HG02763 (cell line): ENCODE results near the gene SEPTIN2.
"Not testable (repeated sequence)": the region's sequence is repeated elsewhere in the genome, so short reads cannot be mapped to it uniquely, and the experiment has no call there.

ENCODE experiments used
- ATAC-seq: cut with Tn5 transposase; IDR thresholded peaks from one replicate; pipeline ENCODE4 v1.9.1; 2021; ENCODE audit warnings: mild to moderate bottlenecking, moderate library complexity; ENCODE audit not compliant: unreplicated experiment

SEPTIN2 gene

DNA sequence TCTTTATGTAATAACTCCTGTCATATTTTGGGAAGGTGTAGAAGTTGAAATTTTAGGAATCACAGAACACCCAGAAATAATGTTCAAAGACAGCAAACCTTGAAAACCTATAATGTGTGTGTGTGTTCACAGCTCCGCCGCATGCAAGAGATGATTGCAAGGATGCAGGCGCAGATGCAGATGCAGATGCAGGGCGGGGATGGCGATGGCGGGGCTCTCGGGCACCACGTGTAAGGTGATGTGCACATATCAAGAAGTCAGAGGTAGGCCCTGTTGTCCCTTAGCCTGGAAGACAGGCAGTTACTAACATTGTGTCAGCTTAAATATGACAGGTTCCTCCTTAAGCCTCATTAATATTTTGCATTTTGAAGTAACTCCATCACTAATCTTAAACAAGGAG, 34.2 kb downstream of the SEPTIN2 start:
- ATAC-seq, result no peak

DNA sequence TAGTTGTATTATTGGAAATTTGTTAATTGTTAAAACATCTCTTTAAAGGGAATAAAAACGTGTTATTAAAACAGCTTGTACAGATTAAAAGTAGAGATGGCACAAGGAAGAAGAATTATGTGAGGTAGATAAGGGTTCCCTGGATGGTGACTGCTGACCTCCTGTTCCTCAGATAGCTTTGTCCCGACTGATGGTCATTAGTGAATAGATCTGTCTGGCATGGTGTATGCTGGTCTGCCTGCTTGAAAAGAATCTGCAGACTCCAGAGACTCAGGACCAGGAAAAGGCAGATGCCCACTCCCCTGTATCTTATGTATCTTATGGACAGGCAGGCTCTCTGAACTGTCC, 34.8 kb downstream of the SEPTIN2 start:
- no peak for ATAC-seq

DNA sequence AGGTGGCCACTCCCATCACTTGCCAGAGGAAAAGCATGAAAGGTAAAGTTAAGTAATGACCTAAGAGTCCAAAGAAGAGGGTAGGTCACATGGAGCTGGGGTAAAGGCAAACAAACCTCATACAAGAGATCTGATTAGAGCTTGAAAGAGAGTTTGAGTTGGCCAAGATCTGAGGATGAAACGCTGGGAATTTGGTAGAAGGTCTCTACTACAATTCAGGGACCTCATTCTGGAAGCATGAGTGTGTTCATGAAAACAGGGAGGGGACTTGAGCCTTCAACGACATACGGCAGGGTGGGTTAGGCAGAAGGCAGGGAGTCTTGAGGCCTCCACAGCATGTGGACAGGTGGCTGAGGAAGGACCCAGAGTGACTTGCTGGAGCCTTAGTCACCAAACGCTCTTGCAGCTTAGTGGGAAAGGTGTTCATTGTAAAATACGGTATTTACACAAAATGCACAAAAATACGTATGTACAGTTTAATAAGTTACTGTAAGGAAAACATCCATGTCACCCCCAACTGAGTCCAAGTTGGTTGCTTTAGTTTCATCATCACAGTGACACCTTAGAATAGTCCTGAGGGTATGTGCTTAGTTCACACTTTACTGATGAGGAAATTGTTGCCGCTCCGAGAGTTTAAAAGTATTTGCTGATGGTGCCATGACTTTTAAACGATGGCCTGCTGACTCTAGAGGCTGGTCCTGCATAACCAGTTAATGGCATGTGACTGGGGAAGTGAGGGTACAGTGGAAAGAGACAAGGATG, 35.3 kb downstream of the SEPTIN2 start:
- ATAC-seq, result no peak

DNA sequence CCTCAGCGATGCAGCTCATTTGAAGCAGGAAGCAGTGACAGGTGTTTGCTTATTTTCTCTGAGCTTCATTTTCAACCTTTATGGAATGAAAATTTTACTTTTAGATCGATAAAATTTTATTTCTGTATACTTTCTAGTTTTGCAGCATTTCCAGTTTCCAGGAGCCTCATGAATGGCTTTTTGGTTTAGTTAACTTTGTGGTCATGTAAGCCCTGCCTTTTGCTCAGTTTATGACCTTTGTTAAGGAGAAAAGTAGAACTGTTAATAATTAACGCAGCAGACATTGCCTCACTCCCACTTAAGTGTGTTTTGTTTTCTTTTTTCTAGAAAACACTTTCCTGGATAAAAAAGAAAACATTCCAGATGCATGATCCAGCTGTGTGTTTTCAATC, 35.9 kb downstream of the SEPTIN2 start:
- ATAC-seq, result no peak

DNA sequence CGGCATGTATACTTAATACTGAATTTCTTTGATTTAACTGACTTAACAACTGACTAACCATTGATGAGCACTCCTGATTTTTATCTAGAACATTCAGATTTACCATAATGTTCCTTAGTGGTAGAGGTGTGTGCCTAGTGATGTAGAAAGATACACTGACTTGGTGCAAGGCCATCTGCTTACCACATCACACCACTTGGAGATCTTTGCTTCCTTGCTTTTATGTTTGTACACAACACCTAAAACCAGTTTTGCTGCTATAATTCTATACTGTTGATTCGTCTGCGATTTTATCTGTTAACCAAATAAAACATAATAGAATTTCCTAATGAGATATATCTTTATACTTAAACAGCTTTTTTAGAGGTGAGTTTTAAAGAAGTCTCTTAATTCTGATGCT, 36.5 kb downstream of the SEPTIN2 start:
- no peak for ATAC-seq

- no peak for ATAC-seq
These were observed 39.2 kb downstream of the SEPTIN2 start for GRCh38 chr2:241354668-241355658.

DNA sequence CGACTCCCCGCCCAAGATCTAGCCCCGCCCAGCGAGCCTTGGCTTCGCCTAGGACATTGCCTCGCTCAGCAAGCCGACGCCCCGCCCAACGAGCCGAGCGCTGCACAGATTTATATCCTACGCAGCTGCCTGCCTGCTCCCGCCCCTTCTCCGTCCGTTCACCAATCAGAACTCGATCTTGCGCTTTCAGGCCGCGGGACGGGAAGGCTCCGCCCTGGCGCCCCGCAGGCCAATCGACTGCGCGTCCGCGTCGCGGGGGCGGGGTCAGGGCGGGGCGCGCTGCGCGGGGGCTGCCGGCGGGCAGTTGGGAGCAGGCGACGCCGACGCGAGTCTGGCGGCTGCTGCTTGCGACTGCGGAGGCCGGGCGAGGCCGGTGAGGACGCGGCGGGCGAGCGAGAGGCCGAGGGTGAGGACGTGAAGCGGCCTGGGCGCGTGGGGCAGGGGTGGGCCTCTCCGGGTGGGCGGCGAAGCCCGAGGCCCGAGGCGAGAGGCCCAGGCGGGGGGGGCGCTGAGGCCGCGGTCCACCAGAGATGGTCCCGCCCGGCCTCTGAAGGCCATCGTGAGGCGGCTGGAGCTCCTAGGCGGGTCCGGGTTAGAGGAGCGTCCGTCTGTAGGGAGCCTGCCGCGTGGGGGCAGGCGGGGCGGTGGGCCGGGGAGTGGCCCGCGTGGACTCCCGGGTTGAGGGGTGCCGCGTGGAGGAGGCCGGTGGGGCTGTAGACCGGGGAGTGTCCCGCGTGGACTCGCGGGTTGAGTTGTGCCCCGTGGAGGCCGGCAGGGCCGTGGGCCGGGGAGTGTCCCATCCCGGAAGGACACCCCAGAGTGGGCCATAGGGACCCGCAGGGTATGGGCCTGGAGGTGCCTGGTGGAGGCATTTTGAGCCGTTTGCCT, 40.5 kb downstream of the SEPTIN2 start, which contains the start of gene FARP2:
FARP2 (plus strand) TSS at position 303 of the 888 bp plus-strand sequence. CDS start 16,823 bp downstream, outside the sequence.
- ATAC-seq, result peak; percentile 83

DNA sequence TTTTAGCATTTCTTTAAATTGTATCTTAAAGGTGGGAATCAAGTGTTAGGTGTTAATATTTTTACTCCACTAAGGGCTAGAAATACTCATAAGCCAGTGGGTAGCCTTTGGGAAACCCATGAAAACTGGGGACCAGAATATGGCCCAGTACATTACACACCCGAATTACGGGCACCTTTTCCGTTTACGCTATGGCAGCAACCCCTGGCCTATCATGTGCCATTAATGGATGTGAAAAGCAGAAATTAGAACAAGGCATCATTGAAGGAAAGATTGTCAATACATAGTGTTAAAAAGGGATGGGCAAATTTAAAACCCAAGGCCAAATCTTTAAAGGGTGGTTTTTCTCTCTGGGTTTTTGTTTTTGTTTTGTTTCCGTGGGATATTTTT, 41.1 kb downstream of the SEPTIN2 start:
- ATAC-seq, result no peak

DNA sequence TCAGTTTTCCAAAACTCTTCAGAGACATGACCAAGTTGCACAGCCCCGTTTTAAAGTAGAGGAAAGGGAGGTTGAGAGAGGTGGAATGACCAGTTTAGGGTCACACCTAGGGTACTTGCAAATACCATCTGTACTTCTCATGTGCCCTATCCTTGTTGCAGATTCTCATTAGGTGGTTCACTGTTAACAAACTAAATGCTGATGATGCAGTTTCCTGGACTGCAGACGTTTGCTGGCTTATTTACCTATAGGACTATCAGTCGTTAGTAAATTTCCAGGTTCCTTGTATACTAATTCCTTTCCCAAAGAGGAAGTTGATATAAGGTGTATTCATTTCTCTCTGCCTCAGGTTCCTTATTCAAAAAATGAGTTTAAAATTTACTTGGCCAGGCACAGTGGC, 41.8 kb downstream of the SEPTIN2 start:
- ATAC-seq, result no peak

GRCh38 chr2:241358470-241358869, 42.7 kb downstream of the SEPTIN2 start:
- ATAC-seq, result no peak

DNA sequence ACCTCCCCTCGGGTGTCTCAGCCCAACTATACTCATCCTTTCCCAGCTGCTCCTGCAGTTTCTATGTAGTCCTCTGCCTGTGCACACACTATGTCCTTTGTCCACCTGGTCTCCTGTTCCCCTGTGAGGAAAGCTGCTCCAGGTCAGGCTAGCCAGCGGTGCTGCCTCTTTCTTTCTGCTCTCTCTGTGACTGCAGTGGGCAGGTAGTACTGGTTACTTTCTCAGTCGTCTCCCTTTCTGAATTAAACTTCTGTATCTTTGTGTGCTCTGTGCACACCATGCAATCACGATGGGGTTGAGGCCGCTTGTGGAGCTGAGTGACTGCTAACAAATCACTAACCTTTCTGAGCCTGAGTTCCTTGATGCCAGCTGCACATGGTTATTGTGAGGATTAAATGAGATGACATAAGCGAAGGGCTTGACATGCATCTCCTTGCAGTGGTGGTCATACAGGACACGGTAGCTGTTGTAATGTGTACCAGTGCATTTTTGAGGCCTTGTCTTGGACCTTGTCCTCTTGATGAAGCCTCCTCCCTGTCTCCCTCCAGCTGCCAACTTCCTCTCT, 43.8 kb downstream of the SEPTIN2 start:
- ATAC-seq, result no peak

DNA sequence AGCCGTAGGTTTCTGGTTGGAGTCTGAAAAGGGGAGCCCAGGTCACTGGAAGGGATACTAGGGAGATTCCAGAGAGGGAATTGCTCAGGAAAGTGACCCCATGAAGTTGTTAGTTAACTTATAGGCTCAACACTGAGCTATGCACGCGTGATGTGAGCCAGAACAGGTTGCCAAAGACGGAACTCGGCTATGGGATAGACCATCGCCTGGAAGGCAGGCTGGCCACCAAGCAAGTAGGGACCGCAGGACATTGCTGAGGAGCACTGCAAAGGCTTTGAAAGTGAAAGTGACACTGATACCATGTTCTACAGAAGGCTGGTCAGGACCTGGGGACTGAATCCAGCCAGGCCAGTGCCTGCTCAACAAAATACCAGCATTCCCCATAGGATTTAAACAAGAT, 47.7 kb downstream of the SEPTIN2 start:
- ATAC-seq, result no peak

GRCh38 chr2:241364781-241365180, 49.1 kb downstream of the SEPTIN2 start:
- ATAC-seq, result no peak

DNA sequence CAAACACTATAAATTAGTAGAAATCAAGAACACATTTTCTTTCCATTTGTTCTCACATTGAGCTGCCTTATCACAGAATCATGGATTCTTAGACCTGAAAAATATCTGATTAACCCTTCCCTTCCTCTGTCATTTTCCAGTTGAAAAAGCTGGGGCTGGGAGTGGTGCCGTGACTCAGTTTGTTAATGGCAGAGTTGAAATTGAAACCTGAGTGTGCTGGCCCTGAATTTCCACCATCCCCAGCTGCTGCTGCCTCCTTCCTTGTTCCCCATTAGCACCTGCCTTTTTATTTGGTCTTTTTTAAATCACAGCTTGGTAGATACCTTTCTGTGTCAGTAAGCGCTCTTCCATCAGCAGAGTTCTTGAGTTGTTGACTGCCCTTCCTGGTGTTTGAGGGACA, 51.0 kb downstream of the SEPTIN2 start:
- no peak for ATAC-seq

GRCh38 chr2:241368643-241369042, 52.9 kb downstream of the SEPTIN2 start:
- no peak for ATAC-seq

GRCh38 chr2:241372361-241372992, 56.8 kb downstream of the SEPTIN2 start:
- no peak for ATAC-seq

DNA sequence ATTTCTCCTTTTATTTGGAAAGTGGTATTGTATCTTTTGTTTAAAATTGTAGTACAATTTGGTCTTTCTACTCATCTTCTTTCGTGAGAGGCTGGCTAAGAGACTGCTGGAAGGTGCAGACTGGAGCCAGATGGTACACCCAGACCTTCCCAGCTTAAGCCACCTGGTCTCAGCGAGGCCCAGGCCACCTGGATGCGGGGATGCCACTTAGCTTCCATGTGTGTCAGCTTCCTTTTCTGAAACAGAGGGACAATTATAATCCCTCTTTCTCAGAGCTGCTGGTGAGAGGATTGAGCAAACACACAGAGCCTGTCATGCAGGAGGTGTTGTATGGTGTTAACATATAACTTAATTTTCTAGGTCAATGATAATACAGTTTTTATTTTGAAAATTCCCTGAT, 57.7 kb downstream of the SEPTIN2 start:
- ATAC-seq, result no peak

GRCh38 chr2:241373906-241374305, 58.2 kb downstream of the SEPTIN2 start:
- not testable (repeated sequence) for ATAC-seq

- no peak for ATAC-seq
These were observed 59.6 kb downstream of the SEPTIN2 start for GRCh38 chr2:241375300-241375699.

DNA sequence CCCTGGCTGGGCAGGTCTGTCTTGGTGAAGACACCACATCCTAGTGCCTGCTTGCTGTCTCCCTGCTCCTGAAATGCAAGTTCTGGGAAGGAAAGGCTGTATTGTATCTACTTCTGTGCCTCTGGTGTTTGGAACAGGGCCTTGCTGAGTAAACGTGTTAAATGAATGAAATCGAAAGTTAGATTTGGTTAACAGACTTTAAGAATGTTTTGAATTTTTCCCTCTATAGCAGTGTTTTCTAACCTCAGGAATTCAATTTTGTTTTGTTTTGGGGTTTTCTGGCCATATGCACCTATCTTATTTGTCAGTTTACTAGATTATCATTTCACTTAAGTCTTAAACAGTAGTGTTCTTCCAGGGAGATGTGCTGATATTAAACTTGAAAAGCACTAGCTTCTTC, 61.1 kb downstream of the SEPTIN2 start:
- no peak for ATAC-seq
